IPS-20b (cell line): Measurements from ENCODE around the gene SEMA5B.

Experiments
- H3K27ac ChIP-seq: one replicate; pipeline ENCODE4 v1.5.1; 2013; ENCODE audit warnings: low read length
- H3K27me3 ChIP-seq: 2 replicates; pipeline ENCODE4 v1.6.1; 2013; ENCODE audit warnings: mild to moderate bottlenecking, low read length, inconsistent platforms; ENCODE audit not compliant: insufficient read depth
- H3K36me3 ChIP-seq: 2 replicates; pipeline ENCODE4 v1.6.1; 2013; ENCODE audit warnings: low read depth, mild to moderate bottlenecking, inconsistent platforms, low read length, moderate library complexity; ENCODE audit not compliant: insufficient read depth
- H3K4me1 ChIP-seq: 2 replicates; pipeline ENCODE4 v1.6.1; 2013; ENCODE audit warnings: mild to moderate bottlenecking, control low read depth, inconsistent platforms, low read length, moderate library complexity; ENCODE audit not compliant: insufficient read depth
- H3K4me3 ChIP-seq: 2 replicates; pipeline ENCODE4 v1.5.1; 2013; ENCODE audit warnings: mild to moderate bottlenecking, low read length, inconsistent platforms
- H3K9ac ChIP-seq: 2 replicates; pipeline ENCODE4 v1.6.1; 2013; ENCODE audit warnings: low read depth, mild to moderate bottlenecking, inconsistent platforms, low read length, moderate library complexity
- H3K9me3 ChIP-seq: 2 replicates; pipeline ENCODE4 v1.6.1; 2013; ENCODE audit warnings: mild to moderate bottlenecking, low read depth, low read length, inconsistent platforms; ENCODE audit not compliant: insufficient read depth

Gene SEMA5B

GRCh38 chr3:122964811-122965210, 62.8 kb downstream of the SEMA5B start:
- H3K4me1 ChIP-seq: peaks cover 13% of the 10 kb centered on the region
- no peaks in the 10 kb centered on the region for H3K27me3 ChIP-seq
- H3K36me3 ChIP-seq: no peaks in the 10 kb centered on the region
- H3K9me3 ChIP-seq: no peaks in the 10 kb centered on the region
- 0 out of 2 replicates have a peak overlapping the region, but pooled peaks have one; percentile 23 for H3K4me3 ChIP-seq
- H3K27ac ChIP-seq: no peak overlapping the region
- no peak overlapping the region for H3K9ac ChIP-seq

GRCh38 chr3:122962149-122962548, 65.4 kb downstream of the SEMA5B start:
- peaks cover 28% of the 10 kb centered on the region for H3K4me1 ChIP-seq
- H3K4me3 ChIP-seq: no peak overlapping the region
- H3K27ac ChIP-seq: no peak overlapping the region
- H3K27me3 ChIP-seq: no peaks in the 10 kb centered on the region
- H3K9me3 ChIP-seq: no peaks in the 10 kb centered on the region
- no peaks in the 10 kb centered on the region; the same call in 1 of the 2 replicates for H3K36me3 ChIP-seq
- no peak overlapping the region for H3K9ac ChIP-seq

GRCh38 chr3:122961146-122961545, 66.4 kb downstream of the SEMA5B start:
- no peaks in the 10 kb centered on the region for H3K27me3 ChIP-seq
- H3K4me3 ChIP-seq: no peak overlapping the region
- H3K9ac ChIP-seq: no peak overlapping the region
- H3K4me1 ChIP-seq: peaks cover 28% of the 10 kb centered on the region
- no peaks in the 10 kb centered on the region; the same call in 1 of the 2 replicates for H3K36me3 ChIP-seq
- H3K9me3 ChIP-seq: no peaks in the 10 kb centered on the region
- H3K27ac ChIP-seq: no peak overlapping the region

GRCh38 chr3:122960652-122961051, 66.9 kb downstream of the SEMA5B start:
- H3K27ac ChIP-seq: no peak overlapping the region
- H3K4me3 ChIP-seq: no peak overlapping the region
- H3K4me1 ChIP-seq: peaks cover 28% of the 10 kb centered on the region
- H3K9ac ChIP-seq: no peak overlapping the region
- H3K9me3 ChIP-seq: no peaks in the 10 kb centered on the region
- H3K27me3 ChIP-seq: no peaks in the 10 kb centered on the region
- no peaks in the 10 kb centered on the region; the same call in 1 of the 2 replicates for H3K36me3 ChIP-seq

DNA sequence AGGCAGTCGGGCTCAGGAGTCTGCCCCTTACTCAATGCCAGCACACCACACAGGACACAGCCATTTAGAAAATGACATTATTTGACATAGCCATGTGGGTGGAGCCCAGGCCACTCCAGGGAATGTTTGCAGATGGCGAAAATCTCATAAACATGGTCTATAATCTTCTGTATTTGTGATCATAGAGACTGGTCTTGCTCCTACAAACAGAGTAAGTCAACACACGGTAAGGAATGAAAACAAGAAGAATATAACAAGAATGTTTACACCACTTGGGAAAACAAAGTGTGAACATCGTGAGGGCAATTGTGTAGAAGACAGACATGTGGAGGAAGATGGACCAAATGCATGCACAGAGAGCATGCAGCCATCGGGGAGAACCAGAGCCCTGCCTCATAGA, 68.2 kb downstream of the SEMA5B start:
- no peaks in the 10 kb centered on the region for H3K27me3 ChIP-seq
- no peak overlapping the region for H3K27ac ChIP-seq
- no peak overlapping the region for H3K9ac ChIP-seq
- no peaks in the 10 kb centered on the region for H3K9me3 ChIP-seq
- H3K4me1 ChIP-seq: peaks cover 19% of the 10 kb centered on the region; the same call in 1 of the 2 replicates
- no peaks in the 10 kb centered on the region; the same call in 1 of the 2 replicates for H3K36me3 ChIP-seq
- no peak overlapping the region for H3K4me3 ChIP-seq

- H3K27ac ChIP-seq: no peak overlapping the region
Measured at GRCh38 chr3:122957707-122958689, 69.6 kb downstream of the SEMA5B start.

DNA sequence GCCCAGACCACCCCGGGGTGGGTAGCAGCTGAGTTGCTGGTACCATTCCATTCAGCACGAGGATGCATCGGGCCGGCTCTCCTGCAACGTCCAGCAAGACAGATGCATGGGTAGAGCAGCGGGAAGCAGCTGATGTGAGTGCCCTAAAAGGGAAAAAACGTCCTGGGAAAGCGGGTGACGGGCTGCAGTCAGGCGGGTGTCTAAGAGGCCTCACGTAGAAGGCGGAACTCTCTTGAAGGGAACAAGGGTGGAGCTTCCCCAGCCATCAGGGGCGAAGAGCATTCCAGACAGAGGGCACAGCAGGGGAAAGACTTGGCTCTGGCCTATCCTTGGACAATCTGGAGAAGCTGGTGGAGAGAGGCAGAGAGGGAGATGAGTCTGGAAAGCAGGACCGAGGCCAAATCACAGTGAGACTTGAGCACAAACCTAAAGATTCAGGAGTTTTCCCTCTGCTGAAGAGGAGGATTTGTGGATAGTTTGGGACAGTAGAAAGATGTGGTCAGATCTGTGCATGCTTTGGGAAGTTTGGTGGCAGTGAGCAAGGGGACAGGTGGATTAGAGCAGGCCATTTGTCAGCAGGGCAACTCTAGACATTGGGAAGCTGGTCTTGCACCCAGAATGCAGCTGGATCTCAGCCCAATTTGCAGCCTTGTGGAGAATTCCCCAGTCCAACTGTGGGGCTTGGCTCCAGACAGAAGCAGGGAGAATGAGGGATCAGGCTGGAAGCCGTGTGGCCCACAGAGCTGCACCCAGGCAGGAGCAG, 70.7 kb downstream of the SEMA5B start:
- H3K4me3 ChIP-seq: no peak overlapping the region
- H3K9ac ChIP-seq: no peak overlapping the region
- peaks cover 22% of the 10 kb centered on the region; the same call in 1 of the 2 replicates for H3K4me1 ChIP-seq
- H3K27me3 ChIP-seq: no peaks in the 10 kb centered on the region
- H3K9me3 ChIP-seq: no peaks in the 10 kb centered on the region
- no peaks in the 10 kb centered on the region; the same call in 1 of the 2 replicates for H3K36me3 ChIP-seq
- H3K27ac ChIP-seq: no peak overlapping the region

More at GRCh38 chr3:122957707-122958689, 69.6 kb downstream of the SEMA5B start:
- Histone ChIP-seq H3K9ac (no peak overlapping the region), H3K9me3 (no peaks in the 10 kb centered on the region), H3K36me3 (no peaks in the 10 kb centered on the region; the same call in 1 of the 2 replicates), H3K4me1 (peaks cover 19% of the 10 kb centered on the region; the same call in 1 of the 2 replicates), H3K4me3 (no peak overlapping the region), H3K27me3 (no peaks in the 10 kb centered on the region)

GRCh38 chr3:122955916-122956692, 71.5 kb downstream of the SEMA5B start:
- no peak overlapping the region for H3K9ac ChIP-seq
- H3K4me1 ChIP-seq: peaks cover 22% of the 10 kb centered on the region; the same call in 1 of the 2 replicates
- no peaks in the 10 kb centered on the region for H3K9me3 ChIP-seq
- no peak overlapping the region for H3K27ac ChIP-seq
- H3K4me3 ChIP-seq: no peak overlapping the region
- no peaks in the 10 kb centered on the region; the same call in 1 of the 2 replicates for H3K36me3 ChIP-seq
- H3K27me3 ChIP-seq: no peaks in the 10 kb centered on the region

GRCh38 chr3:122952520-122952919, 75.0 kb downstream of the SEMA5B start:
- Histone ChIP-seq H3K9ac (no peak overlapping the region), H3K27me3 (no peaks in the 10 kb centered on the region), H3K9me3 (no peaks in the 10 kb centered on the region), H3K36me3 (no peaks in the 10 kb centered on the region), H3K4me3 (no peak overlapping the region), H3K4me1 (peaks cover 6% of the 10 kb centered on the region; the same call in 1 of the 2 replicates), H3K27ac (no peak overlapping the region)

DNA sequence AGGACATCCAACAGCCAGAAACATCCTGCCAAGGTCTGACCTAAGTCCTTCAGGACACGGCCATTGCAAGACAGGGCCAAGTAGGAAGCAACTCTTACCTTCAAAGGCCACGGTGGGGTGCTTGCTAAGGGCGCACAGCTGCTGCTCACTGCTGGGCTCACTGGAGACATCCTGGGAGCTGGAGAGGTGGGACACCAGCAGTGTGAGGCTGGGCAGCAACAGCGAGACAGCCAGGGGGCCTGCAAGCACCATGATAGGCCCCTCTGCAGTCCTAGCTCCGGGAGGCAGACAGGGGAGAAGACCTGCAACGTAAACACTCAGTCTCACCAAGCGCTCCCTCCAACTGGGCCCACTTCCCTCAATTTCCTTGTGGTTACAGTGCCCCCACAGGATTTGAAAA, 79.2 kb downstream of the SEMA5B start:
- H3K9ac ChIP-seq: no peak overlapping the region
- no peak overlapping the region for H3K27ac ChIP-seq
- no peaks in the 10 kb centered on the region for H3K36me3 ChIP-seq
- H3K4me3 ChIP-seq: no peak overlapping the region
- H3K9me3 ChIP-seq: no peaks in the 10 kb centered on the region
- H3K27me3 ChIP-seq: peaks cover 4% of the 10 kb centered on the region; the same call in 1 of the 2 replicates
- H3K4me1 ChIP-seq: peaks cover 10% of the 10 kb centered on the region; the same call in 1 of the 2 replicates

DNA sequence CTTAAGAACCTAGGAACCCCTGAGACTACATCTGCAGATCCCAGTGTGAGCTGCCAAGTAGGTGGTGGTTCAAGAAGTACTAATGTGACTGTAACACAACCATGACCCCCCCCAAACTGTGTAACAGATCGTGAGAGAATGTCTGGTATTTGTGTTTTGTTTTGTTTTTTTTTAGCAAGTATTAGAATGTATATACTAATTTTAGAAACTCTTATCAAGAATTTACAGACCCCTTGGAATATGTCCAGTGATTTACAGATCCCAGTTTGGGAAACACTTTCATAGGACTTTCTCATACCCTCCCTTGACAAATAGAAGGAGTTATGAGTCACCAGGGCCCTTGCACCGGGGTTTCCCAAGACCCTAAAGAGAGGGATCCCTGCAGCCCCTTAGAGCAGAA, 79.8 kb downstream of the SEMA5B start:
- no peak overlapping the region for H3K27ac ChIP-seq
- no peaks in the 10 kb centered on the region for H3K9me3 ChIP-seq
- H3K4me3 ChIP-seq: no peak overlapping the region
- peaks cover 10% of the 10 kb centered on the region; the same call in 1 of the 2 replicates for H3K4me1 ChIP-seq
- H3K9ac ChIP-seq: no peak overlapping the region
- H3K27me3 ChIP-seq: peaks cover 4% of the 10 kb centered on the region; the same call in 1 of the 2 replicates
- H3K36me3 ChIP-seq: no peaks in the 10 kb centered on the region
